ENCODE measurements around the gene KIF5C. TPM values are rescaled to one million over a fixed set of nuclear protein-coding genes. Genes with fewer than 3 reads are reported as not detected.

The KIF5C gene
- total and polyA plus RNA-seq, 2 of the 13 experiments (the other 11 are each of a cell fraction or from before 2014, with no cell fraction given): 0.15 to 0.20 TPM

- BruUV-seq (replicated peaks): no TSS peak
- no peak overlapping the region for H3K27ac ChIP-seq (ENCODE audit: extremely low read length, insufficient read depth, low read length)
- in situ Hi-C loops (cut with HindIII; ENCODE audit: extremely low pct_ligation_motif_present, low pct_unique_long_range_greater_than_20kb) (no loop called here), intact Hi-C loops (cut with micrococcal nuclease; ENCODE audit: unreplicated experiment) (no loop called here)
- H3K4me3 ChIP-seq (replicated peaks in 1 of 3; ENCODE audit: insufficient read depth in 1 of 3, low read depth in 2 of 3, low read length in 3 of 3): no peak overlapping the region
- 4% methylated on average over 6 of the region's 6 CpGs for WGBS (ENCODE audit: low lambda C conversion rate)
- ChIA-PET POLR2A (no interaction called here), CTCF (ENCODE audit: low intra/inter-chr PET ratio, low total read pairs) (no interaction called here)
- H3K4me1 ChIP-seq (ENCODE audit: insufficient read depth, low read length): no peaks in the 10 kb centered on the region
- no peaks in the 10 kb centered on the region for H3K79me2 ChIP-seq (ENCODE audit: insufficient read depth, low read length)
- ATAC-seq (no peak), DNase-seq (ENCODE audit: low spot score) (no peak), FAIRE-seq (no peak)
- no peaks in the 10 kb centered on the region for H3K36me3 ChIP-seq (replicated peaks in 1 of 2; ENCODE audit: control insufficient read depth in 1 of 2, insufficient read depth in 2 of 2, low read length in 2 of 2)
- peaks cover 4 to 56% of the 10 kb centered on the region in 2 experiments; a peak in 3 of 5 replicates for H3K27me3 ChIP-seq (ENCODE audit: control insufficient read depth in 1 of 2, insufficient read depth in 2 of 2, low read length in 2 of 2)
- no peak overlapping the region for H3K9ac ChIP-seq (ENCODE audit: insufficient read depth, low read depth, low read length)
- H2AFZ ChIP-seq (ENCODE audit: low read length): no peak overlapping the region
- H3K9me3 ChIP-seq (ENCODE audit: low read length): no peaks in the 10 kb centered on the region
- no peaks in the 10 kb centered on the region for H4K20me1 ChIP-seq (ENCODE audit: insufficient read depth, low read length)
- H3K4me2 ChIP-seq (ENCODE audit: low read depth, low read length): no peak overlapping the region
- TF ChIP-seq ETS1 (CRISPR knock-in tag; IDR thresholded peaks at IDR 0.05): no peak
- TF ChIP-seq ZNF766 (CRISPR knock-in tag; IDR thresholded peaks at IDR 0.05; ENCODE audit: borderline replicate concordance): no peak
- TF ChIP-seq MIXL1 (CRISPR knock-in tag; IDR thresholded peaks at IDR 0.05): no peak
- TF ChIP-seq ZBTB20 (CRISPR knock-in tag; IDR thresholded peaks at IDR 0.05; ENCODE audit: borderline replicate concordance, low read depth): no peak
- no peak for TF ChIP-seq GPBP1L1 (CRISPR knock-in tag; IDR thresholded peaks at IDR 0.05)
- no peak for TF ChIP-seq AGO2 (optimal IDR thresholded peaks at IDR 0.05; ENCODE audit: low read depth, low read length)
- no peak for TF ChIP-seq ZNF563 (CRISPR knock-in tag; IDR thresholded peaks at IDR 0.05)
- TF ChIP-seq ZNF281 (CRISPR knock-in tag; IDR thresholded peaks at IDR 0.05; ENCODE audit: borderline replicate concordance): no peak
- no peak for TF ChIP-seq TMF1 (CRISPR knock-in tag; IDR thresholded peaks at IDR 0.05; ENCODE audit: low read depth)
- no peak for TF ChIP-seq NFIC (IDR thresholded peaks at IDR 0.05; ENCODE audit: low read length)
- TF ChIP-seq UBTF (CRISPR knock-in tag; IDR thresholded peaks at IDR 0.05): no peak
- no peak for TF ChIP-seq ZNF709 (CRISPR knock-in tag; IDR thresholded peaks at IDR 0.05)
- TF ChIP-seq MEIS1 (CRISPR knock-in tag; IDR thresholded peaks at IDR 0.05; ENCODE audit: borderline replicate concordance): no peak
- no peak for TF ChIP-seq MEIS2 (CRISPR knock-in tag; IDR thresholded peaks at IDR 0.05)
- no peak for TF ChIP-seq E2F2 (CRISPR knock-in tag; IDR thresholded peaks at IDR 0.05; ENCODE audit: borderline replicate concordance)
- TF ChIP-seq FOSL1 (CRISPR knock-in tag; IDR thresholded peaks at IDR 0.05; ENCODE audit: borderline replicate concordance): no peak
These were observed 130.5 kb downstream of the KIF5C start for GRCh38 chr2:149005471-149006077.
